Endothelial cell of umbilical vein (primary cell): ENCODE data around the gene ABCA1.
"Not testable (repeated sequence)": the region's sequence is repeated elsewhere in the genome, so short reads cannot be mapped to it uniquely, and the experiment has no call there.

Experiments used
- EZH2 ChIP-seq: IDR thresholded peaks from 2 replicates; pipeline ENCODE4 v1.6.1; 2012; ENCODE audit warnings: borderline replicate concordance, low read depth, mild to moderate bottlenecking, moderate library complexity, low read length, inconsistent platforms; ENCODE audit not compliant: severe bottlenecking
- FOS ChIP-seq: IDR thresholded peaks from 2 replicates; pipeline ENCODE4 v1.6.1; 2011; ENCODE audit warnings: mild to moderate bottlenecking, low read length, moderate library complexity, borderline replicate concordance; ENCODE audit not compliant: insufficient read depth
- JUN ChIP-seq: IDR thresholded peaks from 2 replicates; pipeline ENCODE4 v1.6.1; 2011; ENCODE audit warnings: borderline replicate concordance, low read depth; ENCODE audit not compliant: insufficient read length, insufficient read depth
- MYC ChIP-seq: IDR thresholded peaks from one replicate; pipeline ENCODE4 v1.6.1; 2011; ENCODE audit warnings: mild to moderate bottlenecking, low read depth, low read length
- POLR2A ChIP-seq: IDR thresholded peaks from 2 replicates; pipeline ENCODE4 v1.6.1; 2012; ENCODE audit warnings: low read depth, mild to moderate bottlenecking, control low read depth, low read length
- POLR2AphosphoS5 ChIP-seq: IDR thresholded peaks from 2 replicates; pipeline ENCODE4 v1.6.1; 2012; ENCODE audit warnings: low read depth, mild to moderate bottlenecking, control low read depth, low read length, moderate library complexity; ENCODE audit not compliant: insufficient read depth
- TF ChIP-seq, protein P1 (sequence below), 2 donors: IDR thresholded peaks; 1 replicate in 1 of 2; 2 replicates in 1 of 2; pipeline ENCODE4 v1.5.1; 2011; ENCODE audit warnings: low read length in 2 of 2, mild to moderate bottlenecking in 2 of 2, moderate library complexity in 2 of 2, control low read depth in 1 of 2, inconsistent platforms in 1 of 2, low read depth in 1 of 2; ENCODE audit not compliant: insufficient read depth in 1 of 2; ENCODE audit errors: extremely low read depth in 1 of 2
- TF ChIP-seq, protein P2 (sequence below): IDR thresholded peaks from 2 replicates; pipeline ENCODE4 v1.6.1; 2011; ENCODE audit not compliant: insufficient read depth, insufficient read length

DNA sequence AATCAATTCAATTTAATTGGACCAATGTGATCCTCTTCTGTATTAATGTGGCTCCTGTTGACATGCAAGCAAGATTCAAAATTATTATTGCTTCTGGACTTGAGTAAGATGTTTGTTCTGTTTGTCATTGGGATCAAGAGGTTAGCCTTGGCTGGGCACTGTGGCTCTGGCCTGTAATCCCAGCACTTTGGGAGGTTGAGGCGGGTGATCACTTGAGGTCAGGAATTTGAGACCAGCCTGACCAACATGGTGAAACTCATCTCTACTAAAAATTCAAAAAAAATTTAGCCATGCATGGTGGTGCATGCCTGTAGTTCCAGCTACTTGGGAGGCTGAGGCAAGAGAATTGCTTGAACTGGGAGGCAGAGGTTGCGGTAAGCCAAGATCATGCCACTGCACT is 5.1 kb upstream of the ABCA1 start:
- TF ChIP-seq, protein P1, sequence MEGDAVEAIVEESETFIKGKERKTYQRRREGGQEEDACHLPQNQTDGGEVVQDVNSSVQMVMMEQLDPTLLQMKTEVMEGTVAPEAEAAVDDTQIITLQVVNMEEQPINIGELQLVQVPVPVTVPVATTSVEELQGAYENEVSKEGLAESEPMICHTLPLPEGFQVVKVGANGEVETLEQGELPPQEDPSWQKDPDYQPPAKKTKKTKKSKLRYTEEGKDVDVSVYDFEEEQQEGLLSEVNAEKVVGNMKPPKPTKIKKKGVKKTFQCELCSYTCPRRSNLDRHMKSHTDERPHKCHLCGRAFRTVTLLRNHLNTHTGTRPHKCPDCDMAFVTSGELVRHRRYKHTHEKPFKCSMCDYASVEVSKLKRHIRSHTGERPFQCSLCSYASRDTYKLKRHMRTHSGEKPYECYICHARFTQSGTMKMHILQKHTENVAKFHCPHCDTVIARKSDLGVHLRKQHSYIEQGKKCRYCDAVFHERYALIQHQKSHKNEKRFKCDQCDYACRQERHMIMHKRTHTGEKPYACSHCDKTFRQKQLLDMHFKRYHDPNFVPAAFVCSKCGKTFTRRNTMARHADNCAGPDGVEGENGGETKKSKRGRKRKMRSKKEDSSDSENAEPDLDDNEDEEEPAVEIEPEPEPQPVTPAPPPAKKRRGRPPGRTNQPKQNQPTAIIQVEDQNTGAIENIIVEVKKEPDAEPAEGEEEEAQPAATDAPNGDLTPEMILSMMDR (IDR thresholded peaks at IDR 0.05; ENCODE audit: extremely low read depth in 1 of 2, insufficient read depth in 1 of 2, low read depth in 1 of 2, low read length in 2 of 2), result not testable (repeated sequence)
- not testable (repeated sequence) for TF ChIP-seq POLR2AphosphoS5, POLR2A, FOS, MYC, JUN, EZH2
- TF ChIP-seq, protein P2, sequence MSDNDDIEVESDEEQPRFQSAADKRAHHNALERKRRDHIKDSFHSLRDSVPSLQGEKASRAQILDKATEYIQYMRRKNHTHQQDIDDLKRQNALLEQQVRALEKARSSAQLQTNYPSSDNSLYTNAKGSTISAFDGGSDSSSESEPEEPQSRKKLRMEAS, result not testable (repeated sequence)
